Heart left ventricle (tissue), 13 donors: ENCODE measurements around the gene LTA.

Experiments used
- CTCF ChIP-seq, 12 donors: fragments of 200-600 bp; sonication (generic) in 4 of 12; IDR thresholded peaks; one replicate each; pipeline versions ENCODE4 v1.5.0 to v1.8.0; 2018 to 2022; ENCODE audit warnings: antibody characterized with exemption in 12 of 12, mild to moderate bottlenecking in 5 of 12
- POLR2A ChIP-seq, 2 donors: fragments of 450-650 bp; IDR thresholded peaks; one replicate each; pipeline ENCODE4 v1.6.1; 2017; ENCODE audit warnings: antibody characterized with exemption in 2 of 2, mild to moderate bottlenecking in 2 of 2, moderate library complexity in 2 of 2
- donor health status: ischemic (EF 13 %, LVEDD 7.1; RV severe dilation, severe dysfunction).
- donor health status: DM: no; HTN: yes; CAD: no.
- donor health status: DM: no; HTN: no; CAD: no.
- donor health status: ischemic (EF 25% LVEDD 6.9; RV normal size, moderate dysfunction).
- donor health status: ischemic (EF 25% LVEDD 5.7; RV mildly dilated, moderate dysfunction).
- donor health status: ischemic (EF 35%, LVEDD 5.7; RV mildly dilated, moderate dysfunction).
- donor health status: nonischemic (EF 11% LVEDD 7.7; RV severe dilation, severe dysfunction).
- donor health status: DM: yes; HTN: yes; CAD: no.
- donor health status: PGD.
- donor health status: ischemic (EF 29% LVEDD 5.4; RV normal size, mild dysfunction).
- donor health status: nonischemic (EF 23%, LVEDD 6.1; RV moderate dilation, normal function).

DNA sequence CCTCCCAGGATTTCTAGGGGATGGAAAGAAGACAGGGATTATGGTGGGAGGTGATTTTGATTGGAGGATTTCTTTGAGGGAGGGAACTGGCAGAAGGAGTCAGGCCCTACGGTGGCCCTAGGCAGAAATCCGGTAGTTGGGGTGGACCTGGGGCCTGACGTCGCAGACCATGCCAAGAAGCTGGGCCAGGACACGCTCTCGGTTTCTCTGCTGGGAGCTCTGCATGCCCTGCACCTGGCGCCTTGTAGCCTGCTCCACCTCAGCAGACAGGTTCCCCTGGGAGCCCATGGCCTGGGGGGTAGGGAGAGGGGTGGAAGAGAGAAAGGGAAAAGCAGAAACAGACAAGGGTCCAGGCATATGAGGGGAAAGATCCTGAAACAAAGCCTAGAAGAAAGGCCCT lies 26.8 kb upstream of the LTA start:
- no peak for TF ChIP-seq CTCF (IDR thresholded peaks at IDR 0.05)
- TF ChIP-seq POLR2A (IDR thresholded peaks at IDR 0.05), result no peak
